ENCODE data around the gene OR5P2. TPM values are rescaled to one million over a fixed set of nuclear protein-coding genes. Genes with fewer than 3 reads are reported as not detected.
"Not testable (repeated sequence)": the region's sequence is repeated elsewhere in the genome, so short reads cannot be mapped to it uniquely, and the experiment has no call there.

Gene OR5P2
- total RNA-seq, 4 donors from 2014 or later = not detected

DNA sequence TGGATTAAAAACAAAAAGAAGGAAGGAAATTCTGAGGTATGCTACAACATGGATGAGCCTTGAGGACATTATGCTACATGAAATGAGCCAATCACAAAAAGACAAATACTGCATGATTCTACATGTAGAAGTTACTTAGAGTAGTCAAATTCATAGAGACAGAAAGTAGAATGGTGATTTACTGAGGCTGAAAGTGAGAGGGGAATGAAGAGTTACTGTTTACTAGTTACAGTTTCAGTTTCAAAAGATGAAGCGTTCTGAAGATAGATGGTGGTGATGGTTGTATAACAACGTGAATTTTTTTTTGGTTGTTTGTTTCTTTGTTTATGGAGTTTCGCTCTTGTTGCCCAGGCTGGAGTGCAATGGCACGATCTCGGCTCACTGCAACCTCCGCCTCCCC is 9.5 kb downstream of the OR5P2 start:
- Histone ChIP-seq H3K27me3 (no peaks in the 10 kb centered on the region), H3K36me3 (no peaks in the 10 kb centered on the region), H3K9me3 (peaks cover 0 to 13% (median 0%) of the 10 kb centered on the region in 4 donors), H3K27ac (no peak overlapping the region), H3K4me3 (no peak overlapping the region), H3K4me1 (no peaks in the 10 kb centered on the region)
- WGBS, 2 donors = 77% methylated on average over 6 of the region's 6 CpGs
- no peak for DNase-seq (ENCODE audit: low spot score in 2 of 2)
- TF ChIP-seq CTCF (IDR thresholded peaks at IDR 0.05) (no peak), POLR2A (IDR thresholded peaks at IDR 0.05) (no peak), EP300 (IDR thresholded peaks at IDR 0.05) (no peak)

- WGBS, 2 donors = 68 to 80% methylated on average over 3 of the region's 3 CpGs
- Histone ChIP-seq H3K27ac (no peak overlapping the region), H3K9me3 (peaks cover 0 to under 1% (median 0%) of the 10 kb centered on the region in 4 donors), H3K36me3 (no peaks in the 10 kb centered on the region), H3K27me3 (no peaks in the 10 kb centered on the region), H3K4me1 (no peaks in the 10 kb centered on the region), H3K4me3 (no peak overlapping the region)
- TF ChIP-seq CTCF (IDR thresholded peaks at IDR 0.05) = no peak
- TF ChIP-seq EP300 (IDR thresholded peaks at IDR 0.05) = no peak
- no peak for TF ChIP-seq POLR2A (IDR thresholded peaks at IDR 0.05)
- no peak for DNase-seq (ENCODE audit: low spot score in 2 of 2)
Measured at GRCh38 chr11:7775689-7776088, 21.1 kb downstream of the OR5P2 start.

- not testable (repeated sequence) for H3K4me3 ChIP-seq; H3K27me3 ChIP-seq; DNase-seq (ENCODE audit: low spot score in 2 of 2); H3K36me3 ChIP-seq; H3K4me1 ChIP-seq; H3K9me3 ChIP-seq; H3K27ac ChIP-seq
- WGBS, 2 donors = 89 to 92% methylated on average over 10 of the region's 10 CpGs
Measured at GRCh38 chr11:7764301-7764700, 32.4 kb downstream of the OR5P2 start.

DNA sequence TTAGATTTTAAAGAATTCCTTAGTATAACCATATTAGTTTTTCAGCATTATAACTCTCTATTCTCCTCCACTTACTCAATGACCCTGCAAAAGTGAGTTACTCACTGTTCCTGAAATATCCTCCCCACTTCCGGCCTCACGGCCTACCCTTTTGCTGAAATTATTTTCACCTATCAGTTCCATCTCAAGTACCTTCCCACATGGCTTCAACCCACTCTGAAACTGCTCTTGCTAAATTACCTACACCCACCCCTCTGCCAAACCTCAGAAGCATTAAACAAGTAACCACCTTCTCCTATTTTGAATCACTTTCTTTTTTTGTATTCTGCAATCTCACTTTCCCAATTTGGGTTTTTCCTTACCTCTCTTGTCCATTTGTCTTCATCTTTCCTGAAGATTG is 37.7 kb downstream of the OR5P2 start:
- H3K36me3 ChIP-seq = no peaks in the 10 kb centered on the region
- no peaks in the 10 kb centered on the region for H3K4me1 ChIP-seq
- WGBS, 2 donors = 78 to 82% methylated on average over 2 of the region's 2 CpGs
- no peak for DNase-seq (ENCODE audit: low spot score in 2 of 2)
- H3K4me3 ChIP-seq = no peak overlapping the region
- TF ChIP-seq POLR2A (IDR thresholded peaks at IDR 0.05) (no peak), CTCF (IDR thresholded peaks at IDR 0.05) (no peak)
- H3K9me3 ChIP-seq = no peaks in the 10 kb centered on the region
- no peak overlapping the region for H3K27ac ChIP-seq
- no peaks in the 10 kb centered on the region for H3K27me3 ChIP-seq

DNA sequence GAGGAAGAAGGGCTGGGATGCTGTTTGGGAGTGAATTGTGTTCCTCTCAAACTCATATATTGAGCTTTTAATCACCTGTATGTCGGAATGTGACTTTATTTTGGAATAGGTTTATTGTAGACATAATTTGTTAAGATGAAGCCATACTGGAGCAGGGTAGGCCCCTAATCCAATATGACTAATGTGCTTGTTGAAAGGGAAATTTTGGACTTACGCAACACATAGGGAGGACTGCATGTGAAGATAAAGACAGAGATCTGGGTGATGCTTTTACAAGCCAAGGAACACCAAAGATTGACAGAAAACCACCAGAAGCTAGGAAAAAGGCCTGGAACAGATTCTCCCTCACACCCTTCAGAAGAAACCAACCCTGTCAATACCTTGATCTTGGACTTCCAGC is 47.3 kb downstream of the OR5P2 start:
- WGBS, 2 donors = 93 to 95% methylated on average over 2 of the region's 2 CpGs
- no peak overlapping the region for H3K4me3 ChIP-seq

More for the DNA sequence above, 47.3 kb downstream of the OR5P2 start:
- H3K27me3 ChIP-seq = no peaks in the 10 kb centered on the region
- DNase-seq (ENCODE audit: low spot score in 2 of 2) = no peak
- TF ChIP-seq EP300 (IDR thresholded peaks at IDR 0.05) = no peak
- TF ChIP-seq POLR2A (IDR thresholded peaks at IDR 0.05) = no peak
- no peak for TF ChIP-seq CTCF (IDR thresholded peaks at IDR 0.05)
- H3K9me3 ChIP-seq = no peaks in the 10 kb centered on the region
- no peaks in the 10 kb centered on the region for H3K4me1 ChIP-seq
- no peak overlapping the region for H3K27ac ChIP-seq
- H3K36me3 ChIP-seq = no peaks in the 10 kb centered on the region

Other genes with a start within 250 kb of the OR5P2 start
- gene CYB5R2, start 123.4 kb downstream of the OR5P2 start, total RNA-seq = 100 to 1,000 TPM in 1 of 4 donors, 10 to 100 TPM in 3; 50.8 to 104 (median 58.2) TPM
- not detected for gene OVCH2, start 90.5 kb downstream of the OR5P2 start, total RNA-seq
- gene OR5P3, start 33.9 kb upstream of the OR5P2 start, total RNA-seq = not detected
- not detected for gene OR10A6, start 134.3 kb upstream of the OR5P2 start, total RNA-seq
- not detected for gene OR10A3, start 144.8 kb upstream of the OR5P2 start, total RNA-seq
- gene NLRP10, start 168.5 kb upstream of the OR5P2 start, total RNA-seq = under 1 TPM in 2 of 4 donors, not detected in 2; 0.44 to 0.60 TPM
- 100 to 1,000 TPM; 144 to 195 (median 162) TPM for gene EIF3F, start 190.4 kb upstream of the OR5P2 start, total RNA-seq

Measured in tibial nerve (tissue), 4 donors.